Nasal cavity respiratory epithelium epithelial cell of viscerocranial mucosa (primary cell): Measurements from ENCODE around the gene CHST7. TPM values are rescaled to one million over a fixed set of nuclear protein-coding genes. Genes with fewer than 3 reads are reported as not detected.

Experiments
- total RNA-seq: library from RNA; depleted of rRNA; stranded (reverse); fragments of >200 nt; gene quantifications from 2 replicates; pipeline ENCODE4 v1.2.3, GENCODE V29; 2014

The CHST7 gene, protein sequence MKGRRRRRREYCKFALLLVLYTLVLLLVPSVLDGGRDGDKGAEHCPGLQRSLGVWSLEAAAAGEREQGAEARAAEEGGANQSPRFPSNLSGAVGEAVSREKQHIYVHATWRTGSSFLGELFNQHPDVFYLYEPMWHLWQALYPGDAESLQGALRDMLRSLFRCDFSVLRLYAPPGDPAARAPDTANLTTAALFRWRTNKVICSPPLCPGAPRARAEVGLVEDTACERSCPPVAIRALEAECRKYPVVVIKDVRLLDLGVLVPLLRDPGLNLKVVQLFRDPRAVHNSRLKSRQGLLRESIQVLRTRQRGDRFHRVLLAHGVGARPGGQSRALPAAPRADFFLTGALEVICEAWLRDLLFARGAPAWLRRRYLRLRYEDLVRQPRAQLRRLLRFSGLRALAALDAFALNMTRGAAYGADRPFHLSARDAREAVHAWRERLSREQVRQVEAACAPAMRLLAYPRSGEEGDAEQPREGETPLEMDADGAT
- total RNA-seq = 2.1 and 4.1 TPM in 2 replicates

DNA sequence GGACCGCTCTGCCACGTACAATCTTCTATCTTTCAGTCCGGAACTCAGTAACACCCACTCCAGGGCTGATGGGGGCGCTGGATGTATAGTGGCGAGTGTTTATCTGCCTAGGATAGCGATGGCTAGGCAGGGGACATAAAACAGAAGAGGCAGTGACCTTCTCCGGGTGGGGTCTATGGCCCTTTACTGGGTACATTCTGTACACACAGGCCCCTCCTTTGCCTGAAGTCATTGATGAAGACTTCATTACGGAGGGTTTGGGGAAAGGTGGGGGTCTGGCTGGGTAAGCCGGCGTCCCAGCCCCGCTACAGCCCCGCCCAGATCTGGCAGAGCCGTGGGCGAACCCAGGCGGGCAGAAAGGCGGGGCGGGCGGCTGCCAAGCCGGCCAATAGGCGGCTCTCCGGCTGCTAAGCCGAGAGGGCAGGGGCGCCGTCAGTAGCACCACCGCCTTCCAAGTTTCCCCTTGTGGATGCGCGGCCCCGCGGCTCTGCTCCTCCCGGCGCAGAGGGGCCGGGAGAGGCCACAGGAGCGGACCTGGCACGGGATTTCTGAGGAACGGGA lies at the start of gene CHST7:
CHST7 (plus strand) TSS at position 435 of the 561 bp plus-strand sequence. CDS start 167 bp downstream, outside the sequence.

DNA sequence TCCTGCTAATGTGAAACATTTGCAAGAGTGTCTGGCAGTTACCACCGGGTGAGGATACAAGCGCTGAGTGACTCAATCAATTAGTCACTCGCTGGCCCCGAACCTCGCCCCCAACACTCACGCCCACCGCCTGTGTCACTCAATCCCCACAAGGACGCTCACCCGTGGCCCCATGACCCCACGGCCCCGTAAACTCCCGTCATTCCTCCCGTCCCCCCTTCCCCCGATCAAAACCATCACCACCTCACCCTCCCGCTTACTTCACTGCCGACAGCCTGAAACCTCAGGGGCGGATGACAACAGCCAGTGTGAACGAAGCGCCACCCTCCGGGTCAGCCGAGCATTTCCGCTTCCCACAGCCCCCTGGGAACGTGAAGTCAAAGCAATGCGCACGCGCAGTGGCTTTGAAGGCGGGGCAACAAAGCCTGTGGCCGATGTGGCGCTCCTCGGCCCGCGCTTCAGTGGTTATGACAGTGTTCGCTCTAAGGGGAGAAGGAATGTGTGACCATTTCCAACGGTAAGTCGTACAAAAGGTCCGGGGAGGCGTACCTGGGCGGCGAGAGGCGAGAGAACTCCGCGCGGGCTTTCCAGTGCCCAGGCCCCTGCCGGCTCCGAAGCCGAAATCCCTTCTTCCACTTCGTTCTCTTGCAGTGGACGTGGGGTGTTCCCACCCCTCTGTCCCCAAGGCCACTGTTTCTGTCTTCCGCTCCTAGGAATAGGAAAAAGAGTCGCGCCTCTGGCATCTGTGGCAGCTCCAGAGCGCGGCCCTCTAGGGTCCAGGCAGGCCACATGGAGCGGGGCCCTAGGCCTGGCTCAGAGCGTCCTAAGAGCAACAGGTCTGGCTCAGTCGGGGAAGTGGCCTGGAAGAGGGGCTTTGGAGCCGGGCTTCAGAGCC lies 28.2 kb upstream of the CHST7 start, which contains the start of gene ZNF674:
ZNF674 (minus strand) TSS at position 311 of the 895 bp plus-strand sequence. CDS start 3,334 bp downstream, outside the sequence.

Other genes with a start within 250 kb of the CHST7 start
- gene ZNF674, start 28.3 kb upstream of the CHST7 start, total RNA-seq = 9.9 and 10.4 TPM in 2 replicates
- 22.3 and 24.3 TPM in 2 replicates for gene SLC9A7, start 185.4 kb downstream of the CHST7 start, total RNA-seq